Keratinocyte (primary cell): ENCODE results near the gene KDM6B.

Experiments used
- EZH2 ChIP-seq: IDR thresholded peaks from one replicate; pipeline ENCODE4 v1.6.1; 2012; ENCODE audit warnings: inconsistent platforms, mild to moderate bottlenecking, low read length, moderate library complexity
- TF ChIP-seq, protein P1 (sequence below), 3 experiments: IDR thresholded peaks in 1 of 3; conservative IDR thresholded peaks in 1 of 3; optimal IDR thresholded peaks in 1 of 3; 2 replicates in 2 of 3; 3 replicates in 1 of 3; pipeline versions ENCODE3 to v1.5.1; 2011; ENCODE audit warnings: low read length in 3 of 3, mild to moderate bottlenecking in 3 of 3, moderate library complexity in 2 of 3, control low read depth in 1 of 3, inconsistent platforms in 1 of 3; ENCODE audit not compliant: insufficient read depth in 2 of 3; ENCODE audit errors: extremely low read depth in 1 of 3

DNA sequence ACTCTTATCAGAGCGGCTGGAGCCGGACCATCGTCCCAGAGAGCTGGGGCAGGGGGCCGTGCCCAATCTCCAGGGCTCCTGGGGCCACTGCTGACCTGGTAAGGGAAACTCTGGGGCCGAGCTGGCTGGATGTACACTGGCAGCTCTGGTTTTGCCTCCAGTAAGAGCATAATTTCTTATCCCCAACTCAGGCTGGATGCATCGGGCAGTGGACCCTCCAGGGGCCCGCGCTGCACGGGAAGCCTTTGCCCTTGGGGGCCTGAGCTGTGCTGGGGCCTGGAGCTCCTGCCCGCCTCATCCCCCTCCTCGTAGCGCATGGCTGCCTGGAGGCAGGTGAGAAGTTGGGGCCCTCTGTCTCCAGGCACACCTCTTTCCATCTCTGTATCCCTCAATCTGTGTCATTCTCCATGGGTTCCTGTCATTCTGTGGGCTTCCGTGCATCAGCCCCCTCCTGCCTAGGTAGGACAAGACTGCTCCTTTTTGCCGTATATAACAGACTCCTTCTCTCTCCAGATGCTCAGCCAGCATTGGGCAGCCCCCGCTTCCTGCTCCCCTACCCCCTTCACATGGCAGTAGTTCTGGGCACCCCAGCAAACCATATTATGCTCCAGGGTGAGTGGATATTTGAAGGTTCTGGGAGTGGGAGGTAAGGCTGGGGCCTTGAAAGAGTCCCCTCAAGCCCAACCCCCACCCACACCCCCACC is 11.5 kb downstream of the KDM6B start:
- TF ChIP-seq, protein P1, sequence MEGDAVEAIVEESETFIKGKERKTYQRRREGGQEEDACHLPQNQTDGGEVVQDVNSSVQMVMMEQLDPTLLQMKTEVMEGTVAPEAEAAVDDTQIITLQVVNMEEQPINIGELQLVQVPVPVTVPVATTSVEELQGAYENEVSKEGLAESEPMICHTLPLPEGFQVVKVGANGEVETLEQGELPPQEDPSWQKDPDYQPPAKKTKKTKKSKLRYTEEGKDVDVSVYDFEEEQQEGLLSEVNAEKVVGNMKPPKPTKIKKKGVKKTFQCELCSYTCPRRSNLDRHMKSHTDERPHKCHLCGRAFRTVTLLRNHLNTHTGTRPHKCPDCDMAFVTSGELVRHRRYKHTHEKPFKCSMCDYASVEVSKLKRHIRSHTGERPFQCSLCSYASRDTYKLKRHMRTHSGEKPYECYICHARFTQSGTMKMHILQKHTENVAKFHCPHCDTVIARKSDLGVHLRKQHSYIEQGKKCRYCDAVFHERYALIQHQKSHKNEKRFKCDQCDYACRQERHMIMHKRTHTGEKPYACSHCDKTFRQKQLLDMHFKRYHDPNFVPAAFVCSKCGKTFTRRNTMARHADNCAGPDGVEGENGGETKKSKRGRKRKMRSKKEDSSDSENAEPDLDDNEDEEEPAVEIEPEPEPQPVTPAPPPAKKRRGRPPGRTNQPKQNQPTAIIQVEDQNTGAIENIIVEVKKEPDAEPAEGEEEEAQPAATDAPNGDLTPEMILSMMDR (optimal IDR thresholded peaks at IDR 0.05 in 1 of 3, IDR thresholded peaks at IDR 0.05 in 1 of 3, conservative IDR thresholded peaks at IDR 0.05 in 1 of 3; ENCODE audit: extremely low read depth in 1 of 3, insufficient read depth in 2 of 3, low read length in 3 of 3), result no peak
- no peak for TF ChIP-seq EZH2
